Common myeloid progenitor, CD34-positive (primary cell): ENCODE measurements around the gene OTOP3.

Experiments used
- CTCF ChIA-PET: fragments of 350-600 bp; sonication (Branson Sonifier 250); formaldehyde crosslinking; loops from one replicate; lab custom pipeline; 2021; ENCODE audit warnings: antibody characterized with exemption; lab: Charles Lee
- POLR2A ChIA-PET: fragments of 350-600 bp; sonication (Branson Sonifier 250); formaldehyde crosslinking; loops from one replicate; lab custom pipeline; 2021; ENCODE audit warnings: antibody characterized with exemption; lab: Charles Lee
- DNase-seq, 3 donors: peaks; one replicate each; pipeline versions ENCODE4 v3.0.0 to v3.0.0-alpha.2; 2013
- H3K27ac ChIP-seq, 2 experiments: 1 replicate in 1 of 2; 2 replicates in 1 of 2; pipeline ENCODE4 v1.7.0; 2013; ENCODE audit warnings: inconsistent platforms in 2 of 2, low read length in 2 of 2, mild to moderate bottlenecking in 2 of 2, low read depth in 1 of 2, moderate library complexity in 1 of 2; ENCODE audit not compliant: severe bottlenecking in 2 of 2, insufficient read depth in 1 of 2, poor library complexity in 1 of 2
- H3K27me3 ChIP-seq, 5 experiments: replicated peaks in 2 of 5; 1 replicate in 3 of 5; 2 replicates in 2 of 5; pipeline versions ENCODE4 v1.6.1 to v1.7.0; 2013; ENCODE audit warnings: low read length in 4 of 5, mild to moderate bottlenecking in 2 of 5, moderate library complexity in 2 of 5, inconsistent platforms in 1 of 5; ENCODE audit not compliant: insufficient read depth in 5 of 5, control insufficient read depth in 4 of 5
- H3K36me3 ChIP-seq, 4 experiments: 1 replicate in 2 of 4; 2 replicates in 2 of 4; pipeline versions ENCODE4 v1.6.1 to v1.7.0; 2013; ENCODE audit warnings: low read length in 3 of 4, control low read depth in 1 of 4, mild to moderate bottlenecking in 1 of 4; ENCODE audit not compliant: control insufficient read depth in 4 of 4, insufficient read depth in 4 of 4
- H3K4me1 ChIP-seq, 4 experiments: 1 replicate in 3 of 4; 2 replicates in 1 of 4; pipeline versions ENCODE4 v1.6.1 to v1.7.1; 2013; ENCODE audit warnings: low read length in 3 of 4, mild to moderate bottlenecking in 3 of 4, control low read depth in 1 of 4, inconsistent platforms in 1 of 4, moderate library complexity in 1 of 4; ENCODE audit not compliant: control insufficient read depth in 4 of 4, insufficient read depth in 4 of 4; ENCODE audit errors: control extremely low read depth in 1 of 4
- H3K4me3 ChIP-seq, 7 experiments: 1 replicate in 4 of 7; 2 replicates in 3 of 7; pipeline versions ENCODE4 v1.5.1 to v1.7.0; 2013; ENCODE audit warnings: mild to moderate bottlenecking in 7 of 7, low read length in 6 of 7, moderate library complexity in 6 of 7, inconsistent platforms in 2 of 7, low read depth in 2 of 7, control low read depth in 1 of 7; ENCODE audit not compliant: insufficient read depth in 4 of 7, control insufficient read depth in 1 of 7; ENCODE audit errors: extremely low read depth in 1 of 7
- H3K9me3 ChIP-seq, 5 experiments: 1 replicate in 4 of 5; 2 replicates in 1 of 5; pipeline versions ENCODE4 v1.6.1 to v1.7.1; 2013; ENCODE audit warnings: low read length in 4 of 5, mild to moderate bottlenecking in 2 of 5, inconsistent platforms in 1 of 5, low read depth in 1 of 5, moderate library complexity in 1 of 5; ENCODE audit not compliant: control insufficient read depth in 4 of 5, insufficient read depth in 2 of 5; ENCODE audit errors: control extremely low read depth in 1 of 5
- WGBS: methylation state at CpG from one replicate; pipeline ENCODE4 v1.1.5; 2013; ENCODE audit not compliant: insufficient coverage; 5-methylcytosine and 5-hydroxymethylcytosine counted together

Gene OTOP3

GRCh38 chr17:74916851-74917199 is 18.9 kb upstream of the OTOP3 start:
- peaks cover 0 to 27% (median 13%) of the 10 kb centered on the region in 5 experiments for H3K27me3 ChIP-seq
- CTCF ChIA-PET: interaction anchor here (0.9 to 2.2 kb wide), 2 partner anchors 39 to 44 kb away, joined by 3 to 7 read pairs; no protein-coding TSS in a partner anchor
- no peak overlapping the region for H3K27ac ChIP-seq
- peaks cover 0 to 14% (median 10%) of the 10 kb centered on the region in 4 experiments for H3K4me1 ChIP-seq
- no peaks in the 10 kb centered on the region for H3K9me3 ChIP-seq
- no peak overlapping the region for H3K4me3 ChIP-seq
- 95% methylated on average over 4 of the region's 11 CpGs for WGBS
- POLR2A ChIA-PET: no interaction called here
- no peaks in the 10 kb centered on the region for H3K36me3 ChIP-seq
- no peak for DNase-seq

- H3K27me3 ChIP-seq: peaks cover 0 to 32% (median 14%) of the 10 kb centered on the region in 5 experiments
- no peaks in the 10 kb centered on the region for H3K9me3 ChIP-seq
- H3K4me1 ChIP-seq: peaks cover 0 to 14% (median 10%) of the 10 kb centered on the region in 4 experiments
- no peak overlapping the region for H3K27ac ChIP-seq
- WGBS: 56% methylated on average over 3 of the region's 10 CpGs
- H3K36me3 ChIP-seq: no peaks in the 10 kb centered on the region
- peak; percentile 21 to 60 (median 59) for DNase-seq
- H3K4me3 ChIP-seq: peak overlapping the region in 1 of 7 experiments; percentile 4
- POLR2A ChIA-PET: no interaction called here
- CTCF ChIA-PET: no interaction called here
Measured at GRCh38 chr17:74917430-74917829, 18.3 kb upstream of the OTOP3 start.

GRCh38 chr17:74918906-74919305 is 16.8 kb upstream of the OTOP3 start:
- ChIA-PET POLR2A (no interaction called here), CTCF (interaction anchor here (1.0 to 5.5 kb wide), 7 partner anchors 10 to 53 kb away, joined by 3 to 37 read pairs (median 4); partner anchors contain the start of gene OTOP3)
- Histone ChIP-seq H3K4me3 (no peak overlapping the region), H3K27me3 (peaks cover 0 to 47% (median 17%) of the 10 kb centered on the region in 5 experiments), H3K4me1 (peaks cover 0 to 25% (median 21%) of the 10 kb centered on the region in 4 experiments), H3K9me3 (no peaks in the 10 kb centered on the region), H3K27ac (no peak overlapping the region), H3K36me3 (no peaks in the 10 kb centered on the region)
- no peak for DNase-seq
- whole genome bisulfite sequencing: 93% methylated on average over 4 of the region's 5 CpGs

- Histone ChIP-seq H3K4me3 (peak overlapping the region in 1 of 7 experiments; percentile 24), H3K27me3 (peaks cover 0 to 54% (median 23%) of the 10 kb centered on the region in 5 experiments), H3K27ac (no peak overlapping the region), H3K9me3 (no peaks in the 10 kb centered on the region), H3K4me1 (peaks cover 0 to 33% (median 29%) of the 10 kb centered on the region in 4 experiments), H3K36me3 (no peaks in the 10 kb centered on the region)
- POLR2A ChIA-PET: no interaction called here
- WGBS: 50% methylated on average over 64 of the region's 67 CpGs
- DNase-seq: peak; percentile 22 to 45 (median 29)
- CTCF ChIA-PET: interaction anchor here (0.9 to 5.5 kb wide), 10 partner anchors 9 to 52 kb away, joined by 3 to 37 read pairs (median 4); partner anchors contain the start of gene OTOP3
Measured at GRCh38 chr17:74919440-74920305, 16.0 kb upstream of the OTOP3 start.

- CTCF ChIA-PET: interaction anchor here (0.9 to 5.5 kb wide), 6 partner anchors 14 to 92 kb away, joined by 3 to 37 read pairs (median 4); partner anchors contain the start of gene MRPL58
- H3K27ac ChIP-seq: no peak overlapping the region
- POLR2A ChIA-PET: no interaction called here
- DNase-seq: peak in 1 of 3 donors; percentile 16
- 65% methylated on average over 27 of the region's 27 CpGs for WGBS
- H3K4me1 ChIP-seq: peaks cover 0 to 35% (median 32%) of the 10 kb centered on the region in 4 experiments
- H3K27me3 ChIP-seq: peaks cover 0 to 60% (median 25%) of the 10 kb centered on the region in 5 experiments
- H3K36me3 ChIP-seq: no peaks in the 10 kb centered on the region
- peak overlapping the region in 1 of 7 experiments; percentile 24 for H3K4me3 ChIP-seq
- no peaks in the 10 kb centered on the region for H3K9me3 ChIP-seq
Measured at GRCh38 chr17:74920306-74920620, 15.4 kb upstream of the OTOP3 start.

- no peak for DNase-seq
- H3K9me3 ChIP-seq: no peaks in the 10 kb centered on the region
- H3K4me1 ChIP-seq: peaks cover 0 to 35% (median 32%) of the 10 kb centered on the region in 4 experiments
- ChIA-PET POLR2A (no interaction called here), CTCF (interaction anchor here (1.0 to 5.5 kb wide), 5 partner anchors 14 to 92 kb away, joined by 3 to 37 read pairs (median 4); partner anchors contain the start of gene MRPL58)
- peaks cover 0 to 64% (median 28%) of the 10 kb centered on the region in 5 experiments for H3K27me3 ChIP-seq
- H3K36me3 ChIP-seq: no peaks in the 10 kb centered on the region
- WGBS: 81% methylated on average over 3 of the region's 6 CpGs
- H3K27ac ChIP-seq: no peak overlapping the region
- H3K4me3 ChIP-seq: no peak overlapping the region
Measured at GRCh38 chr17:74920642-74921025, 15.1 kb upstream of the OTOP3 start.
